NCI-H748 (cell line): ENCODE measurements around the gene GRID1.

Experiments used
- DNase-seq: peaks from one replicate; lab custom pipeline; 2025; ENCODE audit not compliant: unreplicated experiment; lab: John Stamatoyannopoulos, UW

GRID1 gene

GRCh38 chr10:86355571-86356038 lies 11.0 kb downstream of the GRID1 start:
- DNase-seq, result no peak

- DNase-seq, result no peak
Measured at GRCh38 chr10:86354761-86355540, 11.6 kb downstream of the GRID1 start.

- no peak for DNase-seq
Measured at GRCh38 chr10:86353506-86354485, 12.8 kb downstream of the GRID1 start.

- no peak for DNase-seq
Measured at GRCh38 chr10:86350897-86351296, 15.7 kb downstream of the GRID1 start.

GRCh38 chr10:86349940-86350630 lies 16.5 kb downstream of the GRID1 start:
- no peak for DNase-seq

- peak; percentile 35 for DNase-seq
Measured at GRCh38 chr10:86349474-86349873, 17.1 kb downstream of the GRID1 start.

- no peak for DNase-seq
Measured at GRCh38 chr10:86348321-86349210, 18.0 kb downstream of the GRID1 start.

GRCh38 chr10:86347856-86348255 lies 18.7 kb downstream of the GRID1 start:
- DNase-seq, result no peak

GRCh38 chr10:86346799-86347665 lies 19.6 kb downstream of the GRID1 start:
- no peak for DNase-seq

GRCh38 chr10:86345859-86346798 lies 20.5 kb downstream of the GRID1 start:
- peak; percentile 37 for DNase-seq

- DNase-seq, result no peak
Measured at GRCh38 chr10:86345296-86345858, 21.2 kb downstream of the GRID1 start.

- no peak for DNase-seq
Measured at GRCh38 chr10:86344714-86345161, 21.9 kb downstream of the GRID1 start.

- no peak for DNase-seq
Measured at GRCh38 chr10:86344281-86344680, 22.3 kb downstream of the GRID1 start.

GRCh38 chr10:86343761-86344160 lies 22.8 kb downstream of the GRID1 start:
- DNase-seq, result no peak

- DNase-seq, result no peak
Measured at GRCh38 chr10:86342111-86342863, 24.3 kb downstream of the GRID1 start.

- no peak for DNase-seq
Measured at GRCh38 chr10:86341361-86341811, 25.2 kb downstream of the GRID1 start.

- DNase-seq, result no peak
Measured at GRCh38 chr10:86340991-86341260, 25.7 kb downstream of the GRID1 start.
